ENCODE measurements around the gene MLKL. TPM values are rescaled to one million over a fixed set of nuclear protein-coding genes. Genes with fewer than 3 reads are reported as not detected.

MLKL gene
- total and polyA plus RNA-seq, 2 of the 13 experiments (the other 11 are each of a cell fraction or from before 2014, with no cell fraction given), result 6.4 to 10.7 TPM

DNA sequence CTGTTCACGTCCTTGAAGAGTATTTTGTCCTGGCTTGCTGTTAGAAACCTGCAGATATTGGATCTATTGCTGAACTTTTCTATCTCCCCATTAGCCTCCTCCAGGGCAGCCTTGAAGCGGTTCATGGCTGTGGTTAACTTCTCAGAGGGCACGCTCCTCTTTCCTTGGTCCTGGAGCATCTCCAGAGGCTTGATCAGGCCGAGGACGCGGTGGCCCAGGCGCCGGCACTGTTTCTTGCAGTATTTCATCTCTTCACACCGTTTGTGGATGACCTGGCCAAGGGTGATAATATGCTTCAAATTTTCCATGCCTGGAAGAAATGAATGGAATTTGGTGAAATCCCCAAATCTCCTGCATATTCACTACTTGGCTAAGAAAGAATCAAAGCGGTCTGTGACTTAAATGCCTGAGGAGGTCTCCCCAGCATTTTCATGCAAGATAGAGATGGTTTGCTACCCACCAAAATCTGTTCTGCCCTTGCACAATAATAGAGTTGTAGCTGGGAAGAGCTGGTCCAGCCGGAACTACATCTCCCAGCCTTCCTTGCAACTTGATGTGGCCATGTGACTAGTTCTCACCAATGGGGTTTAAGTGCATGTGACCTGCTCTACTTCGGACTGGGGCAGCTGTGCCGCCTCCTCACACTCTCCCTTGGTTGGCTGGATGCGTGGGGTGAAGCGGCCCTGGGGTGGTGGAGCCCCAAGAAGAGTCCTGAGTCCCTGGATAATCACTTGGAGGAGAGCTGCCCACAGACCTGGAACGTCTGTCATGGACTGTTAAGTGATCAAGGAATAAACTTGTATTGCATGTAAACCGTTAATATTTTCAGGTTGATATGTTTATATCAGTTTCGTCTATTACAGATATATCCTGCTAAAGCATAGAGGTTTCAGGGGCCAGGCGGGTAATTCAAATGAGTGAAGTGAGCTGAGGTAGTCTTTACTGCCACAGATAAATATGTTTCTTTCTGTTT is 4.9 kb downstream of the MLKL start (continued):
- TF ChIP-seq MNT (IDR thresholded peaks at IDR 0.05), result 0 out of 2 replicates have a peak, but pooled peaks have one; percentile 17
- TF ChIP-seq, protein P1, sequence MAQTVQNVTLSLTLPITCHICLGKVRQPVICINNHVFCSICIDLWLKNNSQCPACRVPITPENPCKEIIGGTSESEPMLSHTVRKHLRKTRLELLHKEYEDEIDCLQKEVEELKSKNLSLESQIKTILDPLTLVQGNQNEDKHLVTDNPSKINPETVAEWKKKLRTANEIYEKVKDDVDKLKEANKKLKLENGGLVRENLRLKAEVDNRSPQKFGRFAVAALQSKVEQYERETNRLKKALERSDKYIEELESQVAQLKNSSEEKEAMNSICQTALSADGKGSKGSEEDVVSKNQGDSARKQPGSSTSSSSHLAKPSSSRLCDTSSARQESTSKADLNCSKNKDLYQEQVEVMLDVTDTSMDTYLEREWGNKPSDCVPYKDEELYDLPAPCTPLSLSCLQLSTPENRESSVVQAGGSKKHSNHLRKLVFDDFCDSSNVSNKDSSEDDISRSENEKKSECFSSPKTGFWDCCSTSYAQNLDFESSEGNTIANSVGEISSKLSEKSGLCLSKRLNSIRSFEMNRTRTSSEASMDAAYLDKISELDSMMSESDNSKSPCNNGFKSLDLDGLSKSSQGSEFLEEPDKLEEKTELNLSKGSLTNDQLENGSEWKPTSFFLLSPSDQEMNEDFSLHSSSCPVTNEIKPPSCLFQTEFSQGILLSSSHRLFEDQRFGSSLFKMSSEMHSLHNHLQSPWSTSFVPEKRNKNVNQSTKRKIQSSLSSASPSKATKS (CRISPR knock-in tag; IDR thresholded peaks at IDR 0.05), result no peak
- peak; percentile 59 for TF ChIP-seq PHF5A (CRISPR knock-in tag; IDR thresholded peaks at IDR 0.05; ENCODE audit: low read depth, unreplicated experiment)
- 0 out of 2 replicates have a peak, but pooled peaks have one; percentile 41 for TF ChIP-seq ZNF12 (CRISPR knock-in tag; IDR thresholded peaks at IDR 0.05)
- no peak for TF ChIP-seq ZNF75D (CRISPR knock-in tag; IDR thresholded peaks at IDR 0.05; ENCODE audit: borderline replicate concordance)
- TF ChIP-seq TBL1XR1 (IDR thresholded peaks at IDR 0.05; ENCODE audit: borderline replicate concordance, low read length, partially characterized antibody), result no peak
- no peak for TF ChIP-seq ZNF34 (CRISPR knock-in tag; IDR thresholded peaks at IDR 0.05; ENCODE audit: borderline replicate concordance)
- TF ChIP-seq ZBTB20 (CRISPR knock-in tag; IDR thresholded peaks at IDR 0.05; ENCODE audit: borderline replicate concordance, low read depth), result no peak; the same call in 1 of the 2 replicates
- TF ChIP-seq, protein P2, sequence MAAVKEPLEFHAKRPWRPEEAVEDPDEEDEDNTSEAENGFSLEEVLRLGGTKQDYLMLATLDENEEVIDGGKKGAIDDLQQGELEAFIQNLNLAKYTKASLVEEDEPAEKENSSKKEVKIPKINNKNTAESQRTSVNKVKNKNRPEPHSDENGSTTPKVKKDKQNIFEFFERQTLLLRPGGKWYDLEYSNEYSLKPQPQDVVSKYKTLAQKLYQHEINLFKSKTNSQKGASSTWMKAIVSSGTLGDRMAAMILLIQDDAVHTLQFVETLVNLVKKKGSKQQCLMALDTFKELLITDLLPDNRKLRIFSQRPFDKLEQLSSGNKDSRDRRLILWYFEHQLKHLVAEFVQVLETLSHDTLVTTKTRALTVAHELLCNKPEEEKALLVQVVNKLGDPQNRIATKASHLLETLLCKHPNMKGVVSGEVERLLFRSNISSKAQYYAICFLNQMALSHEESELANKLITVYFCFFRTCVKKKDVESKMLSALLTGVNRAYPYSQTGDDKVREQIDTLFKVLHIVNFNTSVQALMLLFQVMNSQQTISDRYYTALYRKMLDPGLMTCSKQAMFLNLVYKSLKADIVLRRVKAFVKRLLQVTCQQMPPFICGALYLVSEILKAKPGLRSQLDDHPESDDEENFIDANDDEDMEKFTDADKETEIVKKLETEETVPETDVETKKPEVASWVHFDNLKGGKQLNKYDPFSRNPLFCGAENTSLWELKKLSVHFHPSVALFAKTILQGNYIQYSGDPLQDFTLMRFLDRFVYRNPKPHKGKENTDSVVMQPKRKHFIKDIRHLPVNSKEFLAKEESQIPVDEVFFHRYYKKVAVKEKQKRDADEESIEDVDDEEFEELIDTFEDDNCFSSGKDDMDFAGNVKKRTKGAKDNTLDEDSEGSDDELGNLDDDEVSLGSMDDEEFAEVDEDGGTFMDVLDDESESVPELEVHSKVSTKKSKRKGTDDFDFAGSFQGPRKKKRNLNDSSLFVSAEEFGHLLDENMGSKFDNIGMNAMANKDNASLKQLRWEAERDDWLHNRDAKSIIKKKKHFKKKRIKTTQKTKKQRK (IDR thresholded peaks at IDR 0.05; ENCODE audit: low read length), result no peak
- peak; percentile 62; the same call in 1 of the 2 replicates for TF ChIP-seq ARNTL (CRISPR knock-in tag; IDR thresholded peaks at IDR 0.05)
- TF ChIP-seq ZNF468 (CRISPR knock-in tag; IDR thresholded peaks at IDR 0.05), result no peak
- TF ChIP-seq, protein P3, sequence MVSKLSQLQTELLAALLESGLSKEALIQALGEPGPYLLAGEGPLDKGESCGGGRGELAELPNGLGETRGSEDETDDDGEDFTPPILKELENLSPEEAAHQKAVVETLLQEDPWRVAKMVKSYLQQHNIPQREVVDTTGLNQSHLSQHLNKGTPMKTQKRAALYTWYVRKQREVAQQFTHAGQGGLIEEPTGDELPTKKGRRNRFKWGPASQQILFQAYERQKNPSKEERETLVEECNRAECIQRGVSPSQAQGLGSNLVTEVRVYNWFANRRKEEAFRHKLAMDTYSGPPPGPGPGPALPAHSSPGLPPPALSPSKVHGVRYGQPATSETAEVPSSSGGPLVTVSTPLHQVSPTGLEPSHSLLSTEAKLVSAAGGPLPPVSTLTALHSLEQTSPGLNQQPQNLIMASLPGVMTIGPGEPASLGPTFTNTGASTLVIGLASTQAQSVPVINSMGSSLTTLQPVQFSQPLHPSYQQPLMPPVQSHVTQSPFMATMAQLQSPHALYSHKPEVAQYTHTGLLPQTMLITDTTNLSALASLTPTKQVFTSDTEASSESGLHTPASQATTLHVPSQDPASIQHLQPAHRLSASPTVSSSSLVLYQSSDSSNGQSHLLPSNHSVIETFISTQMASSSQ (IDR thresholded peaks at IDR 0.05; ENCODE audit: low read depth), result no peak
- TF ChIP-seq, protein P3 (CRISPR knock-in tag; IDR thresholded peaks at IDR 0.05; ENCODE audit: borderline replicate concordance), result 0 out of 2 replicates have a peak, but pooled peaks have one; percentile 31
- no peak for TF ChIP-seq FOXK2 (IDR thresholded peaks at IDR 0.05)
- TF ChIP-seq SRSF1 (optimal IDR thresholded peaks at IDR 0.05; ENCODE audit: low read depth, low read length), result no peak
- no peak for TF ChIP-seq ZBTB7A (CRISPR knock-in tag; IDR thresholded peaks at IDR 0.05)
- no peak for TF ChIP-seq ZNF747 (CRISPR knock-in tag; IDR thresholded peaks at IDR 0.05; ENCODE audit: borderline replicate concordance)

Measured in HepG2 (cell line).